ENCODE data around the gene CRYBA4.
A peak's percentile ranks its signal among the peaks of the same experiment; 100 is the strongest.

CRYBA4 gene

DNA sequence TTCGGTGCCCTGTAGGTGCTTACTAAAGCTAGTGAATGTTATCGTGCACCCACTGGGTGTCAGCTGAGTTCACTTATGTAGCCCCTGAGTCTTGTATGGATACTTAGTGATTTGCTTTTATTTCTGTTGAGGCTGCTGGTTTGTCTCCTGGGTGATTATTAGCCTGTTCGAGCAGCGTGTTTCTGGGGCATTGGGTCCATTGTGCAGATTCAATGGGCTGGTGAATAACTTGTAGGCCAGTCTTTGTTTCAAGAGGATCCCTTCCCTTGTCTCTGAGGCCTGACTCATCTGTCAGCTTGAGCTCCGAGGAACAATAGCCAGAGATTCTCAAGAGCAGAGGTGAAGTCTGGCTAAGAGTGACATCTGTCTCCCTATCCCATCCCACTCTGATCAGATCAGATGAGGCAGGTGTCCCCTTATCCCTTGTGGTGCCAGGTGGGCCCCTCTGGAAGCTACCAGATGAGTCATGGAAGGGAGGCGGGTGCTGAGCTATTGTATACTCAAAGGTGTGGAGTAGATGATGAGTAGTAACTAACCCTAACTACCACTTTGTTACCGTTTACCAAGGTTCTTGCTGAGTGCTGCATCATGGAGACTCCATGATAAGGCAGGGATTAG, 39.3 kb downstream of the CRYBA4 start:
- H3K27ac ChIP-seq, result peak overlapping the region; percentile 11; the same call in 1 of the 2 replicates
- H3K27me3 ChIP-seq (ENCODE audit: insufficient read depth, low read depth), result no peaks in the 10 kb centered on the region
- H3K9ac ChIP-seq, result no peak overlapping the region
- H3K79me2 ChIP-seq (ENCODE audit: insufficient read depth, low read depth), result peaks cover 63% of the 10 kb centered on the region
- H2AFZ ChIP-seq (ENCODE audit: low read depth), result no peak overlapping the region
- H3K4me1 ChIP-seq (ENCODE audit: low read depth, poor library complexity, severe bottlenecking), result peaks cover 75% of the 10 kb centered on the region
- no peak overlapping the region for H3K4me3 ChIP-seq (IDR thresholded peaks at IDR 0.05; ENCODE audit: insufficient read depth, low read depth, low read length)
- no peaks in the 10 kb centered on the region; the same call in 1 of the 2 replicates for H3K36me3 ChIP-seq (ENCODE audit: insufficient read depth)
- TF ChIP-seq, protein P1, sequence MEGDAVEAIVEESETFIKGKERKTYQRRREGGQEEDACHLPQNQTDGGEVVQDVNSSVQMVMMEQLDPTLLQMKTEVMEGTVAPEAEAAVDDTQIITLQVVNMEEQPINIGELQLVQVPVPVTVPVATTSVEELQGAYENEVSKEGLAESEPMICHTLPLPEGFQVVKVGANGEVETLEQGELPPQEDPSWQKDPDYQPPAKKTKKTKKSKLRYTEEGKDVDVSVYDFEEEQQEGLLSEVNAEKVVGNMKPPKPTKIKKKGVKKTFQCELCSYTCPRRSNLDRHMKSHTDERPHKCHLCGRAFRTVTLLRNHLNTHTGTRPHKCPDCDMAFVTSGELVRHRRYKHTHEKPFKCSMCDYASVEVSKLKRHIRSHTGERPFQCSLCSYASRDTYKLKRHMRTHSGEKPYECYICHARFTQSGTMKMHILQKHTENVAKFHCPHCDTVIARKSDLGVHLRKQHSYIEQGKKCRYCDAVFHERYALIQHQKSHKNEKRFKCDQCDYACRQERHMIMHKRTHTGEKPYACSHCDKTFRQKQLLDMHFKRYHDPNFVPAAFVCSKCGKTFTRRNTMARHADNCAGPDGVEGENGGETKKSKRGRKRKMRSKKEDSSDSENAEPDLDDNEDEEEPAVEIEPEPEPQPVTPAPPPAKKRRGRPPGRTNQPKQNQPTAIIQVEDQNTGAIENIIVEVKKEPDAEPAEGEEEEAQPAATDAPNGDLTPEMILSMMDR (conservative IDR thresholded peaks at IDR 0.05; ENCODE audit: low read depth, low read length), result no peak
- peak overlapping the region; percentile 2; the same call in 1 of the 2 replicates for H3K4me2 ChIP-seq
- H4K20me1 ChIP-seq (ENCODE audit: insufficient read depth), result no peaks in the 10 kb centered on the region

DNA sequence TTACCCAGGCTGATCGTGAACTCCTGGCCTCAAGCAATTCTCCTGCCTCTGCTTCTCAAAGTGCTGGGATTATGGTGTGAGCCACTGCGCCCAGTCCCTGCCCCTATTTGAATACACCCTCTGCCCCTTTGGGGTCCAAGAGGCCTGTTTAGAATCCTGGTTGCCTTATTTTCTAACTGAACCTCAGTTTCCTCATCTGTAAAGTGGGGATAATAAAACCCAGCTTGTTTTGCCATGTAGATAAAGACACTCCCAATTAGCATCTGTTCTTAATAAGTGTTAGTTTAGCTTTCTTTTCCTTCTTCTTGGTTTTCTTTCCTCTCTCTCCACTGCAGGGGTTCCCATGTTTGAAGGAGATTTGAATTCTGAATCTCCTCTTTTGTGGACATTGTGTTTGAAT, 40.4 kb downstream of the CRYBA4 start:
- Histone ChIP-seq H3K4me2 (no peak overlapping the region), H3K27ac (no peak overlapping the region), H3K4me1 (ENCODE audit: low read depth, poor library complexity, severe bottlenecking) (peaks cover 74% of the 10 kb centered on the region), H3K36me3 (ENCODE audit: insufficient read depth) (no peaks in the 10 kb centered on the region; the same call in 1 of the 2 replicates), H3K27me3 (ENCODE audit: insufficient read depth, low read depth) (no peaks in the 10 kb centered on the region), H3K79me2 (ENCODE audit: insufficient read depth, low read depth) (peaks cover 67% of the 10 kb centered on the region), H3K9ac (no peak overlapping the region), H2AFZ (ENCODE audit: low read depth) (no peak overlapping the region), H3K4me3 (IDR thresholded peaks at IDR 0.05; ENCODE audit: insufficient read depth, low read depth, low read length) (no peak overlapping the region), H4K20me1 (ENCODE audit: insufficient read depth) (no peaks in the 10 kb centered on the region)
- TF ChIP-seq, protein P1 (conservative IDR thresholded peaks at IDR 0.05; ENCODE audit: low read depth, low read length), result no peak

DNA sequence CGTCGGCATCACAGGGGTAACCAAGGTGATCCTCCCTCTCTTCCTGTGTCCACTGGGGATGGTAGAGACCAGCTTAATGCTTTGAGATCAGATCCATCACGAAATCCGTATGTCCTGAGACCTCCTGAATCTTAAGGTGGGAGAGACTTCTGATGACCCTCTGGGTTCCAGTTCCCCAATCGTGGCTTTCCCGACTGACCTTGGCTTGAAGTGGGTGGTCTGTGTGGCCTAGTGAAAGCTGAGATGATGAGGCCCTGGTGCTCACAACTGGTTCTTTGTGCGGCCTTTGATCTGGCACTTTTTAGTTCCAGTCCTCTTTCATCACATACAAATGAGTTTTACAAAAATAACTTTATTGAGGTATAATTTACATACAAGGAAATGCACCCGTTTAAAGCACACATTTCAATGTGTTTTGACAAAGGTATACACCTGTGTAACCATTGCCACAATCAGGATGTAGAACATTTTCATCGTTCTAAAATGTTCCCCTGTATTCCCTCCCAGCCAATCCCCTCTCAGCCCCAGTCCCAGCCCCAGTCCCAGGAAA, 41.7 kb downstream of the CRYBA4 start:
- TF ChIP-seq, protein P1 (conservative IDR thresholded peaks at IDR 0.05; ENCODE audit: low read depth, low read length), result no peak
- H3K27me3 ChIP-seq (ENCODE audit: insufficient read depth, low read depth), result no peaks in the 10 kb centered on the region
- peaks cover 86% of the 10 kb centered on the region for H3K4me1 ChIP-seq (ENCODE audit: low read depth, poor library complexity, severe bottlenecking)
- H3K27ac ChIP-seq, result peak overlapping the region; percentile 32; the same call in 1 of the 2 replicates
- H4K20me1 ChIP-seq (ENCODE audit: insufficient read depth), result no peaks in the 10 kb centered on the region
- peak overlapping the region; percentile 28; the same call in 1 of the 2 replicates for H3K4me2 ChIP-seq
- H3K36me3 ChIP-seq (ENCODE audit: insufficient read depth), result no peaks in the 10 kb centered on the region; the same call in 1 of the 2 replicates
- no peak overlapping the region for H3K9ac ChIP-seq
- H2AFZ ChIP-seq (ENCODE audit: low read depth), result no peak overlapping the region
- peaks cover 55% of the 10 kb centered on the region for H3K79me2 ChIP-seq (ENCODE audit: insufficient read depth, low read depth)
- H3K4me3 ChIP-seq (IDR thresholded peaks at IDR 0.05; ENCODE audit: insufficient read depth, low read depth, low read length), result no peak overlapping the region

DNA sequence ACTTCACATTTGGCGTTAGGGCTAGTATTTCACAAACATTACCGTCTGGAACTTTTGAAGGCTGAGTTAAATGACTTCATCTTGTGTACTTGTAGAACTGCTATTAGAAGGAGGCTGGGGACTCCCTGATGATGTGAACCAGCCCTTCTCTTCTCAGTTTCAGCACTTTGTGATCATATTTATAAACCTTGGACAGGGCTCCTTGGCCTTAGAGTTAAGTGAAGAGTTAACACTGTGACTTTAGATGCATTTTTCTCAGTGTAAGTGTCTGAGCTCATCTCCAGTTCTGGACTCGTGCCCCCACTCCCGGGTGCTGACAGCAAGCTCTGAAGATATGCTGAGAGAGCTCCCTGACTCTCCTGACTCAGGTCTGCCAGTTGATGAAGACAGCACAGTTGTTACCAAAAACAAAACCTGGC, 44.1 kb downstream of the CRYBA4 start:
- H3K4me2 ChIP-seq, result peak overlapping the region; percentile 50
- no peak overlapping the region for H2AFZ ChIP-seq (ENCODE audit: low read depth)
- H3K79me2 ChIP-seq (ENCODE audit: insufficient read depth, low read depth), result peaks cover 33% of the 10 kb centered on the region
- H3K4me3 ChIP-seq (IDR thresholded peaks at IDR 0.05; ENCODE audit: insufficient read depth, low read depth, low read length), result no peak overlapping the region
- no peak overlapping the region for H3K9ac ChIP-seq
- peaks cover 90% of the 10 kb centered on the region for H3K4me1 ChIP-seq (ENCODE audit: low read depth, poor library complexity, severe bottlenecking)
- H4K20me1 ChIP-seq (ENCODE audit: insufficient read depth), result no peaks in the 10 kb centered on the region
- peak overlapping the region; percentile 62; the same call in 1 of the 2 replicates for H3K27ac ChIP-seq
- H3K27me3 ChIP-seq (ENCODE audit: insufficient read depth, low read depth), result no peaks in the 10 kb centered on the region
- TF ChIP-seq, protein P1 (conservative IDR thresholded peaks at IDR 0.05; ENCODE audit: low read depth, low read length), result peak; percentile 29
- H3K36me3 ChIP-seq (ENCODE audit: insufficient read depth), result no peaks in the 10 kb centered on the region; the same call in 1 of the 2 replicates
